GM21390 (cell line): ENCODE measurements around the gene VDR.

Source experiments
- ATAC-seq: cut with Tn5 transposase; IDR thresholded peaks from one replicate; pipeline ENCODE4 v1.9.1; 2021; ENCODE audit not compliant: unreplicated experiment

VDR gene

GRCh38 chr12:47931187-47931586, 26.4 kb upstream of the VDR start:
- ATAC-seq, result no peak

- no peak for ATAC-seq
Observed at GRCh38 chr12:47930634-47931033, 25.8 kb upstream of the VDR start.

GRCh38 chr12:47927346-47927745, 22.6 kb upstream of the VDR start:
- no peak for ATAC-seq

- ATAC-seq, result no peak
Observed at GRCh38 chr12:47921907-47922306, 17.1 kb upstream of the VDR start.

- no peak for ATAC-seq
Observed at GRCh38 chr12:47920913-47921312, 16.1 kb upstream of the VDR start.

GRCh38 chr12:47913081-47913480, 8.3 kb upstream of the VDR start:
- no peak for ATAC-seq

GRCh38 chr12:47912556-47912955, 7.8 kb upstream of the VDR start:
- no peak for ATAC-seq

GRCh38 chr12:47910981-47911380, 6.2 kb upstream of the VDR start:
- ATAC-seq, result no peak

- ATAC-seq, result no peak
Observed at GRCh38 chr12:47910486-47910885, 5.7 kb upstream of the VDR start.

- no peak for ATAC-seq
Observed at GRCh38 chr12:47909839-47910465, 5.2 kb upstream of the VDR start.

GRCh38 chr12:47908738-47909137, 3.9 kb upstream of the VDR start:
- no peak for ATAC-seq

GRCh38 chr12:47907851-47908454, 3.2 kb upstream of the VDR start:
- no peak for ATAC-seq

- ATAC-seq, result no peak
Observed at GRCh38 chr12:47903927-47904712, 674 bp downstream of the VDR start.

- ATAC-seq, result no peak
Observed at GRCh38 chr12:47903151-47903611, 1.6 kb downstream of the VDR start.

GRCh38 chr12:47902131-47902639, 2.6 kb downstream of the VDR start:
- ATAC-seq, result no peak

- no peak for ATAC-seq
Observed at GRCh38 chr12:47901718-47902093, 3.1 kb downstream of the VDR start.

GRCh38 chr12:47901063-47901717, 3.6 kb downstream of the VDR start:
- ATAC-seq, result no peak

GRCh38 chr12:47900131-47901062, 4.4 kb downstream of the VDR start:
- no peak for ATAC-seq

GRCh38 chr12:47899466-47899865, 5.3 kb downstream of the VDR start:
- no peak for ATAC-seq

- ATAC-seq, result no peak
Observed at GRCh38 chr12:47896633-47897032, 8.2 kb downstream of the VDR start.
